ENCODE data around the gene BAIAP2L2.

GRCh38 chr22:38085056-38085455 lies 25.4 kb downstream of the BAIAP2L2 start:
- TF ChIP-seq, protein P1, sequence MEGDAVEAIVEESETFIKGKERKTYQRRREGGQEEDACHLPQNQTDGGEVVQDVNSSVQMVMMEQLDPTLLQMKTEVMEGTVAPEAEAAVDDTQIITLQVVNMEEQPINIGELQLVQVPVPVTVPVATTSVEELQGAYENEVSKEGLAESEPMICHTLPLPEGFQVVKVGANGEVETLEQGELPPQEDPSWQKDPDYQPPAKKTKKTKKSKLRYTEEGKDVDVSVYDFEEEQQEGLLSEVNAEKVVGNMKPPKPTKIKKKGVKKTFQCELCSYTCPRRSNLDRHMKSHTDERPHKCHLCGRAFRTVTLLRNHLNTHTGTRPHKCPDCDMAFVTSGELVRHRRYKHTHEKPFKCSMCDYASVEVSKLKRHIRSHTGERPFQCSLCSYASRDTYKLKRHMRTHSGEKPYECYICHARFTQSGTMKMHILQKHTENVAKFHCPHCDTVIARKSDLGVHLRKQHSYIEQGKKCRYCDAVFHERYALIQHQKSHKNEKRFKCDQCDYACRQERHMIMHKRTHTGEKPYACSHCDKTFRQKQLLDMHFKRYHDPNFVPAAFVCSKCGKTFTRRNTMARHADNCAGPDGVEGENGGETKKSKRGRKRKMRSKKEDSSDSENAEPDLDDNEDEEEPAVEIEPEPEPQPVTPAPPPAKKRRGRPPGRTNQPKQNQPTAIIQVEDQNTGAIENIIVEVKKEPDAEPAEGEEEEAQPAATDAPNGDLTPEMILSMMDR (conservative IDR thresholded peaks at IDR 0.05 in 1 of 2, IDR thresholded peaks at IDR 0.05 in 1 of 2; ENCODE audit: low read depth in 1 of 2, low read length in 2 of 2), result no peak
- no peak for TF ChIP-seq EZH2 (IDR thresholded peaks at IDR 0.05; ENCODE audit: low read length, missing control alignments)

Data from fibroblast of lung (primary cell).